GM19193 (cell line): ENCODE results near the gene TNFSF12.

Experiments
- POLR2A ChIP-seq: IDR thresholded peaks from 4 replicates; pipeline ENCODE4 v1.6.1; 2011; ENCODE audit not compliant: insufficient read depth, insufficient read length; ENCODE audit errors: extremely low read depth

The TNFSF12 gene

GRCh38 chr17:7586673-7587419, 38.0 kb downstream of the TNFSF12 start:
- no peak for TF ChIP-seq POLR2A

GRCh38 chr17:7587420-7588151, 38.7 kb downstream of the TNFSF12 start:
- TF ChIP-seq POLR2A = no peak

- no peak for TF ChIP-seq POLR2A
Measured at GRCh38 chr17:7588553-7589203, 39.8 kb downstream of the TNFSF12 start.

GRCh38 chr17:7589204-7589868, 40.5 kb downstream of the TNFSF12 start:
- no peak for TF ChIP-seq POLR2A

- TF ChIP-seq POLR2A = no peak
Measured at GRCh38 chr17:7589891-7590691, 41.2 kb downstream of the TNFSF12 start, which contains the start of gene SOX15. Gene SOX15 (minus strand): TSS chr17:7590094. CDS start chr17:7589676, 418 bp downstream.

GRCh38 chr17:7590743-7591142, 41.9 kb downstream of the TNFSF12 start:
- TF ChIP-seq POLR2A = no peak

- TF ChIP-seq POLR2A = no peak
Measured at GRCh38 chr17:7591596-7591995, 42.7 kb downstream of the TNFSF12 start.

- TF ChIP-seq POLR2A = no peak
Measured at GRCh38 chr17:7592422-7593021, 43.7 kb downstream of the TNFSF12 start.

- no peak for TF ChIP-seq POLR2A
Measured at GRCh38 chr17:7593296-7593695, 44.4 kb downstream of the TNFSF12 start.

GRCh38 chr17:7606280-7606679, 57.4 kb downstream of the TNFSF12 start:
- TF ChIP-seq POLR2A = no peak
